SK-N-SH (cell line): ENCODE data around the gene PRMT3. TPM values are rescaled to one million over a fixed set of nuclear protein-coding genes. Genes with fewer than 3 reads are reported as not detected.

Source experiments
- CTCF ChIA-PET: fragments of 300-600, 350-600 bp; formaldehyde crosslinking; extraction: SDS; loops from one replicate; lab custom pipeline; 2021; lab: Yijun Ruan, JAX
- POLR2A ChIA-PET: fragments of 350-600 bp; sonication (Branson Sonifier 250); formaldehyde crosslinking; extraction: SDS; loops from one replicate; lab custom pipeline; 2020; ENCODE audit warnings: antibody characterized with exemption, inconsistent platforms; lab: Yijun Ruan, JAX
- DNase-seq: peaks from one replicate; pipeline ENCODE4 v3.0.0; 2012
- H2AFZ ChIP-seq: fragments of 200-600 bp; sonication (generic); 2 replicates; pipeline ENCODE4 v1.8.1; 2016; ENCODE audit warnings: antibody characterized with exemption, mild to moderate bottlenecking, low read depth
- H3F3A ChIP-seq: fragments of 200-600 bp; sonication (generic); replicated peaks from 2 replicates; pipeline ENCODE3; 2016; ENCODE audit warnings: antibody characterized with exemption, mild to moderate bottlenecking; ENCODE audit not compliant: insufficient read depth
- H3K27ac ChIP-seq, 2 experiments: fragments of 200-500 bp in 1 of 2; fragments of 200-600 bp in 1 of 2; sonication (Bioruptor generic) in 1 of 2; sonication (generic), shearing (Covaris generic) in 1 of 2; 2 replicates each; pipeline versions ENCODE4 v1.5.1 to v1.6.1; 2014 to 2016; ENCODE audit warnings: low read depth in 2 of 2, inconsistent platforms in 1 of 2, low read length in 1 of 2, mild to moderate bottlenecking in 1 of 2, mixed read lengths in 1 of 2
- H3K27me3 ChIP-seq: fragments of 200-600 bp; sonication (generic), shearing (Covaris generic); 2 replicates; pipeline ENCODE4 v1.6.1; 2016; ENCODE audit warnings: mixed run types; ENCODE audit not compliant: insufficient read depth
- H3K36me3 ChIP-seq, 2 experiments: fragments of 200-500 bp in 1 of 2; fragments of 200-600 bp in 1 of 2; sonication (Bioruptor generic) in 1 of 2; sonication (generic) in 1 of 2; replicated peaks in 1 of 2; 2 replicates each; pipeline versions ENCODE3 to v1.5.1; 2014 to 2016; ENCODE audit warnings: low read length in 1 of 2, mild to moderate bottlenecking in 1 of 2; ENCODE audit not compliant: insufficient read depth in 2 of 2, control insufficient read depth in 1 of 2
- H3K4me1 ChIP-seq, 2 experiments: fragments of 200-500 bp in 1 of 2; fragments of 200-600 bp in 1 of 2; sonication (Bioruptor generic) in 1 of 2; sonication (generic), shearing (Covaris generic) in 1 of 2; 2 replicates each; pipeline versions ENCODE4 v1.5.1 to v1.6.1; 2014 to 2016; ENCODE audit warnings: low read depth in 1 of 2, low read length in 1 of 2, mixed run types in 1 of 2; ENCODE audit not compliant: insufficient read depth in 2 of 2, control insufficient read depth in 1 of 2
- H3K4me2 ChIP-seq: fragments of 200-600 bp; sonication (generic), shearing (Covaris generic); 2 replicates; pipeline ENCODE4 v1.6.1; 2017; ENCODE audit warnings: mixed run types
- H3K4me3 ChIP-seq, 2 experiments: fragments of 200-500 bp in 1 of 2; fragments of 200-600 bp in 1 of 2; sonication (Bioruptor generic) in 1 of 2; sonication (generic), shearing (Covaris generic) in 1 of 2; 2 replicates each; pipeline versions ENCODE4 v1.5.1 to v1.8.1; 2014 to 2016; ENCODE audit warnings: low read depth in 2 of 2, inconsistent platforms in 1 of 2, low read length in 1 of 2, mild to moderate bottlenecking in 1 of 2, mixed read lengths in 1 of 2, moderate library complexity in 1 of 2
- H3K79me2 ChIP-seq: fragments of 200-600 bp; sonication (generic); 2 replicates; pipeline ENCODE4 v1.8.1; 2017; ENCODE audit warnings: mild to moderate bottlenecking; ENCODE audit not compliant: insufficient read depth
- H3K9ac ChIP-seq: fragments of 200-600 bp; sonication (generic); 2 replicates; pipeline ENCODE4 v1.6.1; 2017; ENCODE audit warnings: mixed run types
- H3K9me2 ChIP-seq: fragments of 200-600 bp; sonication (generic); 2 replicates; pipeline ENCODE4 v1.6.1; 2017; ENCODE audit warnings: mixed run types
- H3K9me3 ChIP-seq: fragments of 200-600 bp; sonication (generic); 2 replicates; pipeline ENCODE4 v1.6.1; 2017; ENCODE audit warnings: mixed run types, mild to moderate bottlenecking, moderate library complexity
- H4K20me1 ChIP-seq: fragments of 200-600 bp; sonication (generic); 2 replicates; pipeline ENCODE4 v1.6.1; 2017; ENCODE audit warnings: mild to moderate bottlenecking, mixed run types; ENCODE audit not compliant: insufficient read depth
- CHD2 ChIP-seq: fragments of 150-350 bp; IDR thresholded peaks from 2 replicates; pipeline ENCODE4 v1.6.1; 2018; ENCODE audit warnings: low read length; ENCODE audit not compliant: partially characterized antibody
- ELF1 ChIP-seq: IDR thresholded peaks from 2 replicates; pipeline ENCODE4 v1.4.0; 2012
- EP300 ChIP-seq, 2 experiments: IDR thresholded peaks; 2 replicates each; pipeline versions ENCODE4 v1.4.0 to v1.6.1; 2012; ENCODE audit warnings: borderline replicate concordance in 1 of 2, low read depth in 1 of 2, low read length in 1 of 2
- EZH2phosphoT487 ChIP-seq: fragments of 200-600 bp; sonication (generic); IDR thresholded peaks from 2 replicates; pipeline ENCODE4 v1.6.1; 2017; ENCODE audit warnings: low read depth, mixed run types, mild to moderate bottlenecking, antibody characterized with exemption, moderate library complexity, borderline replicate concordance
- FOXM1 ChIP-seq: IDR thresholded peaks from 2 replicates; pipeline ENCODE4 v1.4.0; 2012; ENCODE audit warnings: low read depth, mild to moderate bottlenecking
- GABPA ChIP-seq: IDR thresholded peaks from 2 replicates; pipeline ENCODE4 v1.4.0; 2012; ENCODE audit warnings: low read depth, mild to moderate bottlenecking
- IRF3 ChIP-seq: fragments of 150-350 bp; IDR thresholded peaks from 2 replicates; pipeline ENCODE4 v1.6.1; 2016; ENCODE audit warnings: mild to moderate bottlenecking, low read depth, low read length
- JUND ChIP-seq: IDR thresholded peaks from 2 replicates; pipeline ENCODE4 v1.4.0; 2012
- NRF1 ChIP-seq: IDR thresholded peaks from 2 replicates; pipeline ENCODE4 v1.6.1; 2012; ENCODE audit warnings: low read depth, mild to moderate bottlenecking, low read length
- RXRA ChIP-seq: IDR thresholded peaks from 2 replicates; pipeline ENCODE4 v1.4.0; 2012; ENCODE audit warnings: low read depth, mild to moderate bottlenecking, borderline replicate concordance
- SMC3 ChIP-seq: IDR thresholded peaks from 2 replicates; pipeline ENCODE4 v1.6.1; 2012; ENCODE audit warnings: low read depth, low read length, improper control_type of control experiment
- TAF1 ChIP-seq: IDR thresholded peaks from 2 replicates; pipeline ENCODE4 v1.6.1; 2012; ENCODE audit warnings: low read depth, mild to moderate bottlenecking, low read length, moderate library complexity, borderline replicate concordance
- TCF12 ChIP-seq: IDR thresholded peaks from 2 replicates; pipeline ENCODE4 v1.4.0; 2012
- TEAD4 ChIP-seq: IDR thresholded peaks from 2 replicates; pipeline ENCODE4 v1.4.0; 2012; ENCODE audit warnings: mild to moderate bottlenecking, borderline replicate concordance; ENCODE audit not compliant: insufficient read depth
- YY1 ChIP-seq: IDR thresholded peaks from 2 replicates; pipeline ENCODE4 v1.4.0; 2012; ENCODE audit warnings: low read depth, mild to moderate bottlenecking
- WGBS: methylation state at CpG from one replicate; pipeline ENCODE4 v1.1.6; 2017; ENCODE audit warnings: low lambda C conversion rate; 5-methylcytosine and 5-hydroxymethylcytosine counted together
- polyA plus RNA-seq, 3 experiments: library from polyadenylated mRNA; depleted of rRNA; stranded (reverse); fragments of >200 nt; gene quantifications; 2 replicates each; pipeline ENCODE4 v1.2.3, GENCODE V29; 2012

PRMT3 gene
- polyA plus RNA-seq, 1 of the 3 experiments (the other 2 are of a cell fraction) = 10.8 TPM

- Histone ChIP-seq H3K4me3 (no peak overlapping the region), H3K9me2 (no peaks in the 10 kb centered on the region), H4K20me1 (no peaks in the 10 kb centered on the region), H3K9ac (no peak overlapping the region), H3K9me3 (no peaks in the 10 kb centered on the region), H3K79me2 (no peaks in the 10 kb centered on the region), H3K4me2 (no peak overlapping the region), H3K4me1 (no peaks in the 10 kb centered on the region), H3F3A (no peaks in the 10 kb centered on the region), H3K36me3 (no peaks in the 10 kb centered on the region), H2AFZ (no peak overlapping the region), H3K27ac (no peak overlapping the region), H3K27me3 (no peaks in the 10 kb centered on the region)
- CTCF ChIA-PET = no interaction called here
- POLR2A ChIA-PET = no interaction called here
- TF ChIP-seq GABPA (no peak), TAF1 (no peak), FOXM1 (no peak), ELF1 (no peak), TEAD4 (no peak)
- no peak for DNase-seq
- 55% methylated on average over 5 of the region's 5 CpGs for WGBS
Measured at GRCh38 chr11:20529757-20530156, 142.2 kb downstream of the PRMT3 start.

GRCh38 chr11:20530942-20531703, 143.6 kb downstream of the PRMT3 start:
- no peak overlapping the region for H3K9ac ChIP-seq
- ChIA-PET POLR2A (no interaction called here), CTCF (no interaction called here)
- H3K9me2 ChIP-seq = no peaks in the 10 kb centered on the region
- no peaks in the 10 kb centered on the region for H3K36me3 ChIP-seq
- TF ChIP-seq NRF1 = no peak
- TF ChIP-seq JUND = no peak
- TF ChIP-seq EP300 (IDR thresholded peaks at IDR 0.05; ENCODE audit: borderline replicate concordance in 1 of 2, low read depth in 1 of 2, low read length in 1 of 2) = no peak
- TF ChIP-seq TEAD4 = no peak
- TF ChIP-seq GABPA = no peak
- TF ChIP-seq RXRA = no peak
- no peak for TF ChIP-seq TCF12
- no peak overlapping the region for H2AFZ ChIP-seq
- H3F3A ChIP-seq = no peaks in the 10 kb centered on the region
- H3K9me3 ChIP-seq = no peaks in the 10 kb centered on the region
- H3K4me1 ChIP-seq = peaks cover 0 to 5% of the 10 kb centered on the region in 2 experiments; a peak in 1 of 4 replicates
- H3K4me3 ChIP-seq = no peak overlapping the region
- 39% methylated on average over 13 of the region's 13 CpGs for WGBS
- no peaks in the 10 kb centered on the region for H3K27me3 ChIP-seq
- no peak overlapping the region for H3K27ac ChIP-seq
- H4K20me1 ChIP-seq = no peaks in the 10 kb centered on the region
- H3K4me2 ChIP-seq = no peak overlapping the region
- DNase-seq = no peak
- no peaks in the 10 kb centered on the region for H3K79me2 ChIP-seq

- no peaks in the 10 kb centered on the region for H3F3A ChIP-seq
Measured at GRCh38 chr11:20535271-20535881, 147.9 kb downstream of the PRMT3 start.

More at GRCh38 chr11:20535271-20535881, 147.9 kb downstream of the PRMT3 start:
- Histone ChIP-seq H3K9ac (no peak overlapping the region), H3K9me3 (no peaks in the 10 kb centered on the region), H3K27ac (no peak overlapping the region), H3K27me3 (no peaks in the 10 kb centered on the region), H3K79me2 (no peaks in the 10 kb centered on the region), H3K4me2 (no peak overlapping the region), H3K4me3 (no peak overlapping the region), H3K36me3 (no peaks in the 10 kb centered on the region), H3K4me1 (peaks cover 0 to 11% of the 10 kb centered on the region in 2 experiments; a peak in 2 of 4 replicates), H2AFZ (no peak overlapping the region), H4K20me1 (no peaks in the 10 kb centered on the region), H3K9me2 (no peaks in the 10 kb centered on the region)
- ChIA-PET POLR2A (no interaction called here), CTCF (interaction anchor here (0.9 to 1.9 kb wide), 3 partner anchors 11 to 75 kb away, joined by 3 to 10 read pairs (median 3); no protein-coding TSS in a partner anchor)
- WGBS = 22% methylated on average over 2 of the region's 2 CpGs
- no peak for DNase-seq
- TF ChIP-seq EZH2phosphoT487 = no peak
- TF ChIP-seq CHD2 = no peak
- TF ChIP-seq TEAD4 = no peak
- no peak for TF ChIP-seq SMC3
- TF ChIP-seq IRF3 = no peak
- no peak for TF ChIP-seq YY1
- no peak for TF ChIP-seq TAF1
